HepG2 (cell line): ENCODE results near the gene NELFCD. TPM values are rescaled to one million over a fixed set of nuclear protein-coding genes. Genes with fewer than 3 reads are reported as not detected.

Experiments used
- ATF6 ChIP-seq: sonication (generic); formaldehyde crosslinking; conservative IDR thresholded peaks from 2 replicates; pipeline ENCODE4 v1.4.0; 2020; ENCODE audit warnings: missing genetic modification reagents
- CSRNP1 ChIP-seq: sonication (generic); formaldehyde crosslinking; IDR thresholded peaks from 2 replicates; pipeline ENCODE4 v1.8.1; 2023; ENCODE audit warnings: mild to moderate bottlenecking, missing genetic modification reagents
- FUBP1 ChIP-seq: sonication (generic); formaldehyde crosslinking; IDR thresholded peaks from 2 replicates; pipeline ENCODE4 v1.5.1; 2020; ENCODE audit warnings: missing genetic modification reagents, mild to moderate bottlenecking, borderline replicate concordance
- HINFP ChIP-seq: sonication (generic); formaldehyde crosslinking; IDR thresholded peaks from 2 replicates; pipeline ENCODE4 v1.4.0; 2020; ENCODE audit warnings: low read depth, mild to moderate bottlenecking, missing genetic modification reagents
- KAT8 ChIP-seq: IDR thresholded peaks from 2 replicates; pipeline ENCODE4 v1.6.1; 2016; ENCODE audit warnings: missing genetic modification reagents, missing compliant biosample characterization
- MIER2 ChIP-seq: IDR thresholded peaks from 2 replicates; pipeline ENCODE4 v1.6.1; 2016; ENCODE audit warnings: missing biosample characterization, missing genetic modification reagents
- POLR2AphosphoS2 ChIP-seq: IDR thresholded peaks from 2 replicates; pipeline ENCODE4 v1.6.1; 2011; ENCODE audit warnings: low read depth, low read length, improper control_type of control experiment
- RERE ChIP-seq: IDR thresholded peaks from 2 replicates; pipeline ENCODE4 v1.6.1; 2016; ENCODE audit warnings: low read depth, missing genetic modification reagents, missing compliant biosample characterization
- SCMH1 ChIP-seq: sonication (generic); formaldehyde crosslinking; IDR thresholded peaks from 2 replicates; pipeline ENCODE4 v1.9.0; 2021; ENCODE audit warnings: missing genetic modification reagents, mild to moderate bottlenecking, borderline replicate concordance
- ZNF24 ChIP-seq: fragments of 450-650 bp; IDR thresholded peaks from 2 replicates; pipeline ENCODE4 v1.6.1; 2017; ENCODE audit warnings: antibody characterized with exemption, mild to moderate bottlenecking
- ZNF34 ChIP-seq: sonication (generic); formaldehyde crosslinking; IDR thresholded peaks from 2 replicates; pipeline ENCODE4 v1.4.0; 2020; ENCODE audit warnings: mild to moderate bottlenecking, missing genetic modification reagents, borderline replicate concordance
- ZNF563 ChIP-seq: sonication (generic); formaldehyde crosslinking; IDR thresholded peaks from 2 replicates; pipeline ENCODE4 v1.8.0; 2022; ENCODE audit warnings: mild to moderate bottlenecking, moderate library complexity, missing genetic modification reagents
- ZNF780A ChIP-seq: sonication (generic); formaldehyde crosslinking; IDR thresholded peaks from 2 replicates; pipeline ENCODE4 v1.8.0; 2022; ENCODE audit warnings: mild to moderate bottlenecking, missing genetic modification reagents, moderate library complexity
- ZNF850 ChIP-seq: sonication (generic); formaldehyde crosslinking; conservative IDR thresholded peaks from 2 replicates; pipeline ENCODE4 v1.9.0; 2021; ENCODE audit warnings: mild to moderate bottlenecking, missing genetic modification reagents
- ZSCAN20 ChIP-seq: sonication (generic); formaldehyde crosslinking; IDR thresholded peaks from 2 replicates; pipeline ENCODE4 v1.4.0; 2020; ENCODE audit warnings: missing genetic modification reagents, mild to moderate bottlenecking, borderline replicate concordance
- ZZZ3 ChIP-seq: sonication (generic); formaldehyde crosslinking; IDR thresholded peaks from 2 replicates; pipeline ENCODE4 v1.4.0; 2020; ENCODE audit warnings: missing genetic modification reagents, mild to moderate bottlenecking, borderline replicate concordance
- polyA plus RNA-seq, 8 experiments: library from polyadenylated mRNA; depleted of rRNA in 3 of 8; stranded (reverse) in 7 of 8; unstranded in 1 of 8; fragments of >200 nt; fragmentation: Illumina TruSeq in 4 of 8; extraction: Trizol in 4 of 8; gene quantifications; 2 replicates each; pipeline versions ENCODE4 v1.2.1 to v1.2.3, GENCODE V29; 2011 to 2016; ENCODE audit warnings: low read depth in 4 of 8, missing spikeins in 1 of 8, mixed read lengths in 1 of 8; ENCODE audit not compliant: insufficient read depth in 1 of 8
- total RNA-seq, 5 experiments: library from RNA; depleted of rRNA; stranded (reverse); fragments of >200 nt; fragmentation: Illumina TruSeq; extraction: Trizol; gene quantifications; 2 replicates each; pipeline ENCODE4 v1.2.3, GENCODE V29; 2016; ENCODE audit warnings: low read depth in 1 of 5

NELFCD gene
- total and polyA plus RNA-seq, 2 of the 13 experiments (the other 11 are each of a cell fraction or from before 2014, with no cell fraction given) = 159 to 203 TPM

GRCh38 chr20:59031564-59032022 lies 50.5 kb downstream of the NELFCD start (continued):
- TF ChIP-seq ZSCAN20 (CRISPR knock-in tag) = 0 out of 2 replicates have a peak, but pooled peaks have one; percentile 50
- 0 out of 2 replicates have a peak, but pooled peaks have one; percentile 9 for TF ChIP-seq ZNF34
- TF ChIP-seq ZNF780A (CRISPR knock-in tag) = no peak
- TF ChIP-seq KAT8 (CRISPR knock-in tag) = no peak
- 0 out of 2 replicates have a peak, but pooled peaks have one; percentile 12 for TF ChIP-seq ZZZ3 (CRISPR knock-in tag)
- no peak for TF ChIP-seq SCMH1 (CRISPR knock-in tag)
- no peak for TF ChIP-seq ZNF563 (CRISPR knock-in tag)
- 0 out of 2 replicates have a peak, but pooled peaks have one; percentile 24 for TF ChIP-seq ATF6 (CRISPR knock-in tag)
- 0 out of 2 replicates have a peak, but pooled peaks have one; percentile 8 for TF ChIP-seq CSRNP1 (CRISPR knock-in tag)
- no peak for TF ChIP-seq FUBP1
- TF ChIP-seq ZNF24 = no peak
- TF ChIP-seq POLR2AphosphoS2 = no peak
- no peak for TF ChIP-seq RERE (CRISPR knock-in tag)
- TF ChIP-seq HINFP = 0 out of 2 replicates have a peak, but pooled peaks have one; percentile 65
- no peak for TF ChIP-seq ZNF850 (CRISPR knock-in tag)
- no peak for TF ChIP-seq MIER2
